Measurements from ENCODE around the gene EVA1C. TPM values are rescaled to one million over a fixed set of nuclear protein-coding genes. Genes with fewer than 3 reads are reported as not detected.

The EVA1C gene
- total and polyA plus RNA-seq, 9 of the 15 experiments (the other 6 are each of a cell fraction or from before 2014, with no cell fraction given) = 0.22 TPM; not detected in 8

GRCh38 chr21:32427958-32428623, 15.6 kb downstream of the EVA1C start (continued):
- TF ChIP-seq, protein P1, sequence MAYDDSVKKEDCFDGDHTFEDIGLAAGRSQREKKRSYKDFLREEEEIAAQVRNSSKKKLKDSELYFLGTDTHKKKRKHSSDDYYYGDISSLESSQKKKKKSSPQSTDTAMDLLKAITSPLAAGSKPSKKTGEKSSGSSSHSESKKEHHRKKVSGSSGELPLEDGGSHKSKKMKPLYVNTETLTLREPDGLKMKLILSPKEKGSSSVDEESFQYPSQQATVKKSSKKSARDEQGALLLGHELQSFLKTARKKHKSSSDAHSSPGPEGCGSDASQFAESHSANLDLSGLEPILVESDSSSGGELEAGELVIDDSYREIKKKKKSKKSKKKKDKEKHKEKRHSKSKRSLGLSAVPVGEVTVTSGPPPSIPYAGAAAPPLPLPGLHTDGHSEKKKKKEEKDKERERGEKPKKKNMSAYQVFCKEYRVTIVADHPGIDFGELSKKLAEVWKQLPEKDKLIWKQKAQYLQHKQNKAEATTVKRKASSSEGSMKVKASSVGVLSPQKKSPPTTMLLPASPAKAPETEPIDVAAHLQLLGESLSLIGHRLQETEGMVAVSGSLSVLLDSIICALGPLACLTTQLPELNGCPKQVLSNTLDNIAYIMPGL (CRISPR knock-in tag; IDR thresholded peaks at IDR 0.05) = no peak
- no peak for TF ChIP-seq STAT5A (IDR thresholded peaks at IDR 0.05; ENCODE audit: borderline replicate concordance, low read length)
- TF ChIP-seq CEBPG (CRISPR knock-in tag; IDR thresholded peaks at IDR 0.05) = no peak
- no peak for TF ChIP-seq CEBPG (tag; conservative IDR thresholded peaks at IDR 0.05 in 1 of 2, IDR thresholded peaks at IDR 0.05 in 1 of 2)
- TF ChIP-seq PHF21A (IDR thresholded peaks at IDR 0.05; ENCODE audit: borderline replicate concordance, low read depth) = no peak
- no peak for TF ChIP-seq JUN (IDR thresholded peaks at IDR 0.05; ENCODE audit: borderline replicate concordance, low read depth, low read length)
- no peak for TF ChIP-seq JUN (CRISPR knock-in tag; IDR thresholded peaks at IDR 0.05; ENCODE audit: borderline replicate concordance)
- no peak for TF ChIP-seq HOMEZ (CRISPR knock-in tag; IDR thresholded peaks at IDR 0.05)
- no peak for TF ChIP-seq TSC22D4 (tag; IDR thresholded peaks at IDR 0.05)
- TF ChIP-seq HNRNPUL1 (IDR thresholded peaks at IDR 0.05; ENCODE audit: low read length) = no peak
- no peak for TF ChIP-seq NONO (IDR thresholded peaks at IDR 0.05; ENCODE audit: low read depth in 2 of 2, low read length in 1 of 2)
- TF ChIP-seq RAD51 (IDR thresholded peaks at IDR 0.05; ENCODE audit: borderline replicate concordance, low read depth) = no peak
- no peak for TF ChIP-seq BRCA1 (IDR thresholded peaks at IDR 0.05)
- no peak for TF ChIP-seq BRCA1 (CRISPR knock-in tag; IDR thresholded peaks at IDR 0.05)
- TF ChIP-seq SAFB (IDR thresholded peaks at IDR 0.05; ENCODE audit: borderline replicate concordance, low read depth, low read length) = no peak
- TF ChIP-seq RBM25 (IDR thresholded peaks at IDR 0.05; ENCODE audit: low read depth, low read length, severe bottlenecking) = no peak
- TF ChIP-seq ZNF347 (CRISPR knock-in tag; IDR thresholded peaks at IDR 0.05; ENCODE audit: low read depth) = no peak
- TF ChIP-seq, protein P2, sequence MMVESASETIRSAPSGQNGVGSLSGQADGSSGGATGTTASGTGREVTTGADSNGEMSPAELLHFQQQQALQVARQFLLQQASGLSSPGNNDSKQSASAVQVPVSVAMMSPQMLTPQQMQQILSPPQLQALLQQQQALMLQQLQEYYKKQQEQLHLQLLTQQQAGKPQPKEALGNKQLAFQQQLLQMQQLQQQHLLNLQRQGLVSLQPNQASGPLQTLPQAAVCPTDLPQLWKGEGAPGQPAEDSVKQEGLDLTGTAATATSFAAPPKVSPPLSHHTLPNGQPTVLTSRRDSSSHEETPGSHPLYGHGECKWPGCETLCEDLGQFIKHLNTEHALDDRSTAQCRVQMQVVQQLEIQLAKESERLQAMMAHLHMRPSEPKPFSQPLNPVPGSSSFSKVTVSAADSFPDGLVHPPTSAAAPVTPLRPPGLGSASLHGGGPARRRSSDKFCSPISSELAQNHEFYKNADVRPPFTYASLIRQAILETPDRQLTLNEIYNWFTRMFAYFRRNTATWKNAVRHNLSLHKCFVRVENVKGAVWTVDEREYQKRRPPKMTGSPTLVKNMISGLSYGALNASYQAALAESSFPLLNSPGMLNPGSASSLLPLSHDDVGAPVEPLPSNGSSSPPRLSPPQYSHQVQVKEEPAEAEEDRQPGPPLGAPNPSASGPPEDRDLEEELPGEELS (CRISPR knock-in tag; IDR thresholded peaks at IDR 0.05; ENCODE audit: borderline replicate concordance) = no peak
- no peak for TF ChIP-seq ZNF79 (CRISPR knock-in tag; IDR thresholded peaks at IDR 0.05; ENCODE audit: low read depth)
- no peak for TF ChIP-seq SPI1 (IDR thresholded peaks at IDR 0.05; ENCODE audit: borderline replicate concordance, low read depth, low read length)
- no peak for TF ChIP-seq SFPQ (IDR thresholded peaks at IDR 0.05; ENCODE audit: low read depth, low read length)
